ENCODE results near the gene SUSD4.
"Not testable (repeated sequence)": the region's sequence is repeated elsewhere in the genome, so short reads cannot be mapped to it uniquely, and the experiment has no call there.

The SUSD4 gene, protein sequence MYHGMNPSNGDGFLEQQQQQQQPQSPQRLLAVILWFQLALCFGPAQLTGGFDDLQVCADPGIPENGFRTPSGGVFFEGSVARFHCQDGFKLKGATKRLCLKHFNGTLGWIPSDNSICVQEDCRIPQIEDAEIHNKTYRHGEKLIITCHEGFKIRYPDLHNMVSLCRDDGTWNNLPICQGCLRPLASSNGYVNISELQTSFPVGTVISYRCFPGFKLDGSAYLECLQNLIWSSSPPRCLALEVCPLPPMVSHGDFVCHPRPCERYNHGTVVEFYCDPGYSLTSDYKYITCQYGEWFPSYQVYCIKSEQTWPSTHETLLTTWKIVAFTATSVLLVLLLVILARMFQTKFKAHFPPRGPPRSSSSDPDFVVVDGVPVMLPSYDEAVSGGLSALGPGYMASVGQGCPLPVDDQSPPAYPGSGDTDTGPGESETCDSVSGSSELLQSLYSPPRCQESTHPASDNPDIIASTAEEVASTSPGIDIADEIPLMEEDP

DNA sequence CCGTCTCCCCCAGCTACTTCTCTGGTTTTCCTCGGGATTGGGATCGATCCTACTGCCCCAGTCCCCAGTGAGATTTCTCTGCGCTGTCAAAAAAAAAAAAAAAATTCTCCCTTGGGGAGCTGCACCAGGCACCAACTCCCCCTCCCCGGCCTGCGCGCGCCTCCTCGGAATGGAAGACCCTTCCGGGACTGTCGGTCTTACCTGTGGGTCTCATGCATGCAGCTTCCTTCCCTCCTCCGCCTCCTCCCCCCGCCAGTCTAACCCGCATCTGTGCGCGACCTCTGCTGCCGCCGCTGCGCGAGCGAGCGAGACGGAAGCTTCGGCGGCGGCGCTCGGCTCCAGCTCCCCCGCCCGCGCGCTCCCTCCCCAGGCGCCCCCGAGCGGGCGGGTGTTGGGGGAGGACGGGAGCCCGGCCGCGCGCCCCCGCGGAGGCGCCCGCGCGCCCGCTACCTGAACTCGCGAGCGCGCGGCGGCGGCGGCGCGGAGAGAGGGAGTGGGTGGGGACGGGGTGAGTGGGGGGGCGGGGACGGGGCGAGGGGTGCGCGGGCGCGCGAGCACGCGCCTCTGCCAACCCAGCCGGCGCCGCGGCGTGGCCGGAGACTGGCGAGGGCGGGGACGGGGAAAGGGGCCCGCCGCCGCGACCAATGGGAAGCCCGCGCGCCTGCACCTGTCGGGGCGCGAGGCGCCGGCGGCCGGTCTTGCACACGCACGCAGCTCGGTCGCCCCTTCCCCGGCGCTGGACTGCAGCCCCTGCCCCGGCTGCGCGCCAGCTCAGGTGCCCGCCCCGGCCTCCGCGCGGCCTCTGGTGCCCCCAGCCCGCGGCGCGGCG lies at the start of gene SUSD4:
Gene SUSD4 (minus strand): TSS at position 321 of the 829 bp plus-strand sequence. CDS start 751 bp downstream, outside the sequence.
- peak; percentile 63 for DNase-seq

- DNase-seq = no peak
Measured at GRCh38 chr1:223413216-223413615, 49.2 kb upstream of the SUSD4 start.

DNA sequence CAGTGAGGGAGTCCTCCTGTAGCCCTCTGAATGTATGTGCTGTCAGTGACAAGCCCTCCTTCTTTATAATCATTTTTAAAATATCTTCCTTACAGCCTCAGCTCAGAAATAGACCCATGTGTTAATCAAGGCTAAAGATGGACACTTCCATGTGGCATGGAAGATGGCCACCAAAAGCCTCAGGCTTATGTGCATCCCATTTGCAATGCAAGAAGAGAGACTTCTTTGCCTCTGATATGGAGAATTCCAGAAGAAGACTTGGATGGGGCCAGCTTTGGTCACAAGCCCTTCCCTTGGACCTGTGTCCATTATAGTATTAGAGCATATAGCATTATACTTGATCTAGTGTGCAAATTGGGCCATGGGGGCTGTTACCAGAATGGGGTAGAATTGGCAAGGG lies 47.7 kb upstream of the SUSD4 start:
- no peak for DNase-seq

GRCh38 chr1:223411309-223411708 lies 47.3 kb upstream of the SUSD4 start:
- DNase-seq = no peak

- no peak for DNase-seq
Measured at GRCh38 chr1:223410036-223410435, 46.1 kb upstream of the SUSD4 start.

DNA sequence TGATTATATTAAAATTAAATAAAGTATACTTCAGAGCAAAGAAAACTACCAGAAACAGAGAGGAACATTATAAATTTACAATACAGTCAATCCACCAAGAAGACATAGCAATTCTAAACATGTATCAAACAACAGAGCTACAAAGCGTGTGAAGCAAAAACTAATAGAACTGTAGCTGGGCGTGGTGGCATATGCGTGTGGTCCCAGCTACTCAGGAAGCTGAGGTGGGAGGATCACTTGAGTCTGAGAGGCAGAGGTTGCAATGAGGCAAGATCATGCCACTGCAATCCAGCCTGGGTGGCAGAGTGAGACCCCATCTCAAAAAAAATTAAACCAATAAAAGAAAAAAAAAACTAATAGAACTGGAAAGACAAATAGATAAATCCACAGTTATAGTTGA lies 41.5 kb upstream of the SUSD4 start:
- DNase-seq = no peak

DNA sequence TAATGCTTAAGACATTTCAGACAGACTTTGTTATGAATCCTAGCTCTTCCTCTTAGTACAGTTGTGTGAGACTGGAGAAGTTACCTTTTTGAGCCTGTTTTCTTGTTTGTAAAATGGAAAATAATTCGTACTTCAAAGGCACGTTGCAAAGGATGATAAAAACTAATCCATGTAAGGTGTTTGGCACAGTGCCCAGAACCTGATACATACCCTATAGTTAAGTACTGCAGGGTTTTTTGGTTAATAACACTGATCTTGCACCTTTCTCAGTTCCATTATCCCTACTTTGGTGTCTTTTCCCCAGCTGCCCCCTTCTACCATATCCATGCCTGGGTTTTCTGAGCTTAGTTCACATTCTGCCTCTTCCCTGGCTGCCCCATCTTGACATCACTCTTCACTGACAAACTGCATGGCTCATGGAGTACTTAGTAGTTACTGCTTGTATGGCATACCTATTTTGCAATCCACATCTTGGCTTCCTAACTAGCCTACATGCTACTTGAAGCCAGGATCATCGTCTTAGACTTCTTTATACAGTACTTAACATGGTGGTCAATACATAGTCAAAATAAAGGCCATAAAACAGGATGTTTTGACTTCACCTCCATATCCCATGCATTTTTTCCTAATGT lies 39.3 kb upstream of the SUSD4 start:
- no peak for DNase-seq

DNA sequence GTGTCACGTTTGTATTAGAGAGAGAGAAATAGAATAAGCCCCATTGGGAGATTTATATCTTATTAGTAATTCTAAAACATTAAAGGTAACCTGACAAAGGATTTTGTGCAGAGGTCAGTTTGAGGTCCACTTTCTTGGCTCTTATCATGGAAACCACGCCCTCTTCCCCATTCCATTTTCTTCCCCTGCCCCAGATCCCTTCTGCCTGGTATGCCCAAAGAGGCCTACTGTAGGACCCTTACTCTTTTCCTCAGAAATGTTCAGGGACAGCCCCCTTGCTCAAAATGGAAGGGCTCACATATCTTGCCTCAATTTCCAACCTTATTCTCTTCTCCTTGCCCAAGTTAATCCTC lies 38.8 kb upstream of the SUSD4 start:
- DNase-seq = no peak

- DNase-seq = no peak
Measured at GRCh38 chr1:223401873-223402789, 38.2 kb upstream of the SUSD4 start.

- not testable (repeated sequence) for DNase-seq
Measured at GRCh38 chr1:223399393-223399792, 35.4 kb upstream of the SUSD4 start.

DNA sequence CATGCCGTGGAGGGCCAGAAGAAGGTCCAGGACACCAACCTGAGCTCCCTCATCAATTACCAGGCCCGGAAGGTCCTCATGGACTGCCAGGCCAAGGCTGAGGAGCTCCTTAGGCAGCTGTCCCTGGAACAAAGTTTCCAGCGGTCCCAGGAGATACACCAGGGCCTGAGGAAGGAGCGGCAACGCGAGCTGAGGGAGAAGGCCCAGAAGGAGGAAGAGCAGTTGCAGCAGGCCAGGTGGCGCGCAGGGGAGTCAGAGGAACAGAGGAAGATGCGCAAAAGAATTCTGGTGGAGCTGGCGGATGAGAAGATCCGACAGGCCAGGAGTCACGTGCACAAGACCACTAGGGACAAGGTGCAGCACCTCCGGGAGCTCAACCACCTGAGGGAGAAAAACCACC lies 30.7 kb upstream of the SUSD4 start:
- no peak for DNase-seq

GRCh38 chr1:223394242-223394641 lies 30.3 kb upstream of the SUSD4 start:
- no peak for DNase-seq

- no peak for DNase-seq
Measured at GRCh38 chr1:223393275-223394214, 29.6 kb upstream of the SUSD4 start, which contains the start of gene CCDC185. Gene CCDC185 (plus strand): TSS chr1:223393415. CDS start chr1:223393476, 61 bp downstream.

GRCh38 chr1:223390618-223391017 lies 26.6 kb upstream of the SUSD4 start:
- DNase-seq = no peak

DNA sequence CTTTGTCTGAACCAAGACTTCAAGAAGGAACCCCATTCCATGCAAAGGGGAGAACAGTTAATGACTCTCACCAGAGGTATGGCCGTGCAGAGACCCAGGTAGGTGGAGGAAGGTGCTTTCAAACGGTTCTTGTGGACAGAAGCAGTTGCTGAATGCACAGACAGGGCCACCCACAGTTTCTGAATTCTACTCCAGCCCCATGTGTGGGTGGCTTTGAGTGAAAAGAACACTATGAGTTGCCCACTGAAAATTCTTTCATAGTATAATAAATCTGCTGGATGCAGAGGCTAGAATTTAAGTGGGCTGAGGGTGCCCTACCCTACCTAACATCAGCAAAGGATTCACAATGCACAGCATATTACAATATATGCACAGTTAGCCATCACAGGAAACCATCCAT lies 22.0 kb upstream of the SUSD4 start:
- no peak for DNase-seq

GRCh38 chr1:223378754-223379153 lies 14.8 kb upstream of the SUSD4 start:
- DNase-seq = no peak

GRCh38 chr1:223374064-223374610 lies 10.2 kb upstream of the SUSD4 start:
- DNase-seq = no peak

DNA sequence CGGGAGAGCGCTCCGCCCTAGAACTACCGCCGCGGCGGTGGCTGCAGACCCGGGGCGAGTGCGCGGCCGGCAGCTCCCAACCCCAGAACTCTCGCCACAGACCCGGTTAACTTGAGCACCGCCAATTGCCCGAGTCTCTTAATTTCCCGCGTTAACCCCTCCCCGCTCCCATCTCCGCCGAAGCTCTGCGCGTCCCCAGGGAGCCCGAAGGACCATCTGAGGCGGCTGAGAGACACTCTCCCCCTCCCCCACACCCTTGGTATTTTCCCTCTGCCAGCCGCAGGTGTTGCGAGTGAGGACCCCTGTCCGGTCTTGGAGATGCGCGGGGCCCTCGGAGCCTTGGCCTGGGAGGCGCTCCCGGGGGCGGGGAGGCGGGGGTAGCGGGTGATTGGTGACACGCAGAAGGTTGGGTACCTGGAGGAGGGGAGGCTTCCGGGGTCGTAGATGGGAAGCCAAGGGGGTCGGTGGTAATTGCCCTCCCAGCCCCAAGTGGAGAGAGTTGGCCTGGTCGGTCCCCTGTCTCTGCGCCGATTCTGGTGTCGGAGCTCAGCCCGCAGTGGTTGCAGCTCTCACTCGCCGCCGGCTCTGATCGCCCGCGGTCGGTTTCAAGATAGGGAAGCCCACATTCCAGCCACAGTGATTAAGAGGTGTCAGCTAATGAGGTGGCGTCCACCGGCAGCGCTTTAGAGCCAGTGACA lies 858 bp upstream of the SUSD4 start:
- peak; percentile 7 for DNase-seq

DNA sequence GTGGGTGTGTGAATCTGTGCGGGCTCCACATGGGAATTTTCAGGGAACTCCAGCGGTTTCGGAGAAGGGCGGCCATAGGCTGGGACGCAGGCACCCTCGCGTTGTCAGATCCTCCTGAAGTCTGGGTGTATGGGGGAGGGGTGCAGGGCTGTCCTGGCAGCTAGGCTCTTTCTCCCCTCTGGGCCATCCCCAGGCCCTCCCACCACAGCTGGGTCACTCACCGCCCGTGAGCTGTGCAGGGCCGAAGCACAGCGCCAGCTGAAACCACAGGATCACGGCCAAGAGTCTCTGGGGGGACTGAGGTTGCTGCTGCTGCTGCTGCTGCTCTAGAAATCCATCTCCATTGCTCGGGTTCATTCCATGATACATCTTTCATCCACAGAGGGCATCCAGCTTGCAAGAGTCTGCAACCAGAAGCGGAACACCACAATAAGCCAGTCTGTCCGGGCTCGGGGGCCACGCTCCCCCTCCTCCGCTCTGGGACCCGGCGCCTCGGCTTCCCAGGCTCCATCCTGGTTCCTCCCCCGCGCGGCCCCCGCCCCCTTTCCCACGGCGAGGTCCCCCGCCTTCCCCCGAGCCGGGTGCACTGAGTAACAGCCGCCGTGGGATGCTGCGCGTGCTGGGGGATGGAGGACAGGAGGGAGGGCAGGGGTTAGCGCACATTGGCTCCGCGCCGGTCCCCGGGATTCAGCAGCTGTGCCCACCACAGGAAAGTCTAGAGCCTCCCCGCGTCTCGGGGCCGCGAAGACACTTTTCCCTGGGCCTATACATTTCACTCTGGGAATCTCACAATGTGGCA lies 720 bp downstream of the SUSD4 start:
- DNase-seq = peak; percentile 25

Measured in stimulated activated CD4-positive, alpha-beta T cell treated with anti-CD3 and anti-CD28 coated beads, Interleukin-12 subunit alpha, Interleukin-12 subunit beta, amount 100 ng/mL, for 4 hours (primary cell).